ENCODE data around the gene AMHR2.

DNA sequence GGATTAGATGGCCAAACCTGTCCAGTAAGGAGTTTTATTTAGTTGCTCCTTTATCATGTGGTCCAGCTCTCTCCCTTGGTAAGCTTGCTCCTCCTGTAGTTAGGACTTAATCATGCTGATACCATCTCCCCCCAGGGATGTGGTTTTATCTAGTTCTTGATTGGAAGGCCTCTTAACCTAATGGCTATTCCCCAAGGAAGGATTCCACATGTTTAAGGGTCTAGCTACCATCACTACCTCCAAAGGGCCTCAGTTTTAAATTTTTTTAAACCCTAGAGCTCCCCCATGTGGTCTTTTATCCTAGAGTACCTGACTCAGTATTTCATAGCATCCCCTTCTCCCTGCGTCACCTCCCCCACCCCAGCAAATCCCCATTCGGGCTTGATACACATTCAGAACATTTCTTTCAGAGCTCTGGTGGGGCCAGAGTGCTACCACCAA, 53.1 kb downstream of the AMHR2 start:
- TF ChIP-seq, protein P1, sequence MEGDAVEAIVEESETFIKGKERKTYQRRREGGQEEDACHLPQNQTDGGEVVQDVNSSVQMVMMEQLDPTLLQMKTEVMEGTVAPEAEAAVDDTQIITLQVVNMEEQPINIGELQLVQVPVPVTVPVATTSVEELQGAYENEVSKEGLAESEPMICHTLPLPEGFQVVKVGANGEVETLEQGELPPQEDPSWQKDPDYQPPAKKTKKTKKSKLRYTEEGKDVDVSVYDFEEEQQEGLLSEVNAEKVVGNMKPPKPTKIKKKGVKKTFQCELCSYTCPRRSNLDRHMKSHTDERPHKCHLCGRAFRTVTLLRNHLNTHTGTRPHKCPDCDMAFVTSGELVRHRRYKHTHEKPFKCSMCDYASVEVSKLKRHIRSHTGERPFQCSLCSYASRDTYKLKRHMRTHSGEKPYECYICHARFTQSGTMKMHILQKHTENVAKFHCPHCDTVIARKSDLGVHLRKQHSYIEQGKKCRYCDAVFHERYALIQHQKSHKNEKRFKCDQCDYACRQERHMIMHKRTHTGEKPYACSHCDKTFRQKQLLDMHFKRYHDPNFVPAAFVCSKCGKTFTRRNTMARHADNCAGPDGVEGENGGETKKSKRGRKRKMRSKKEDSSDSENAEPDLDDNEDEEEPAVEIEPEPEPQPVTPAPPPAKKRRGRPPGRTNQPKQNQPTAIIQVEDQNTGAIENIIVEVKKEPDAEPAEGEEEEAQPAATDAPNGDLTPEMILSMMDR (IDR thresholded peaks at IDR 0.05): peak in 9 of 12 donors; percentile 8 to 47 (median 21)
- no peak for TF ChIP-seq POLR2A (IDR thresholded peaks at IDR 0.05)

Measured in heart left ventricle (tissue), 13 donors.